ENCODE measurements around the gene MPO. TPM values are rescaled to one million over a fixed set of nuclear protein-coding genes. Genes with fewer than 3 reads are reported as not detected.

The MPO gene
- total and polyA plus RNA-seq, 9 of the 15 experiments (the other 6 are each of a cell fraction or from before 2014, with no cell fraction given): 0.04 to 0.47 (median 0.39) TPM; not detected in 6

GRCh38 chr17:58291246-58291645 is 10.5 kb upstream of the MPO start (continued):
- TF ChIP-seq MGA (IDR thresholded peaks at IDR 0.05): no peak
- no peak for TF ChIP-seq MCM3 (IDR thresholded peaks at IDR 0.05)
- TF ChIP-seq PRPF4 (IDR thresholded peaks at IDR 0.05; ENCODE audit: insufficient read depth, low read depth, low read length, poor library complexity, severe bottlenecking): no peak
- no peak for TF ChIP-seq PML (IDR thresholded peaks at IDR 0.05; ENCODE audit: low read length)
- no peak for TF ChIP-seq PHF8 (IDR thresholded peaks at IDR 0.05; ENCODE audit: borderline replicate concordance, low read length)
